Neural cell (in vitro differentiated cells): ENCODE measurements around the gene TCEAL7.

Experiments used
- CTCF ChIP-seq: fragments of 450-650 bp; IDR thresholded peaks from 2 replicates; pipeline ENCODE4 v1.5.1; 2014; ENCODE audit warnings: antibody characterized with exemption, mild to moderate bottlenecking, moderate library complexity; ENCODE audit not compliant: poor library complexity, severe bottlenecking
- TAF1 ChIP-seq: IDR thresholded peaks from 2 replicates; pipeline ENCODE4 v1.6.1; 2012; ENCODE audit warnings: low read depth

- TF ChIP-seq CTCF (no peak), TAF1 (no peak)
Measured at GRCh38 chrX:103344606-103345005, 14.6 kb downstream of the TCEAL7 start.
